OCI-LY3 (cell line): ENCODE measurements around the gene TMEM151A.
"Not testable (repeated sequence)": the region's sequence is repeated elsewhere in the genome, so short reads cannot be mapped to it uniquely, and the experiment has no call there.

Source experiments
- H2AFZ ChIP-seq: fragments of 200-600, 300-600 bp; shearing (Covaris generic); 2 replicates; pipeline ENCODE4 v1.6.0; 2014; ENCODE audit warnings: antibody characterized with exemption, low read depth, low read length
- H3K27ac ChIP-seq: fragments of 200-600, 300-600 bp; sonication (generic); 2 replicates; pipeline ENCODE4 v1.5.1; 2014; ENCODE audit warnings: mild to moderate bottlenecking, low read length, moderate library complexity, mixed read lengths
- H3K27me3 ChIP-seq: fragments of 200-600, 300-600 bp; sonication (generic); 2 replicates; pipeline ENCODE4 v1.6.1; 2014; ENCODE audit warnings: low read depth, low read length, mixed read lengths
- H3K36me3 ChIP-seq: fragments of 200-600, 300-600 bp; sonication (generic); replicated peaks from 2 replicates; pipeline ENCODE3; 2014; ENCODE audit warnings: low read depth, low read length, mixed read lengths
- H3K4me1 ChIP-seq: fragments of 300-600, 200-600 bp; sonication (generic); 2 replicates; pipeline ENCODE4 v1.6.1; 2014; ENCODE audit warnings: low read length, mixed read lengths
- H3K4me2 ChIP-seq: fragments of 200-600, 300-600 bp; sonication (generic); 2 replicates; pipeline ENCODE4 v1.6.1; 2014; ENCODE audit warnings: low read length, mixed read lengths
- H3K4me3 ChIP-seq: fragments of 300-600, 200-600 bp; sonication (generic); 2 replicates; pipeline ENCODE4 v1.5.1; 2014; ENCODE audit warnings: antibody characterized with exemption, mild to moderate bottlenecking, low read length, moderate library complexity
- H3K79me2 ChIP-seq: fragments of 300-600, 200-600 bp; shearing (Covaris generic); 2 replicates; pipeline ENCODE4 v1.6.1; 2014; ENCODE audit warnings: mild to moderate bottlenecking, low read length, mixed read lengths
- H3K9ac ChIP-seq: fragments of 300-600, 200-600 bp; shearing (Covaris generic); 2 replicates; pipeline ENCODE4 v1.6.0; 2014; ENCODE audit warnings: mild to moderate bottlenecking, low read length, moderate library complexity
- H3K9me3 ChIP-seq: fragments of 200-600, 300-600 bp; shearing (Covaris generic); 2 replicates; pipeline ENCODE4 v1.6.1; 2014; ENCODE audit warnings: low read length, mixed read lengths; ENCODE audit not compliant: insufficient read depth
- H4K20me1 ChIP-seq: fragments of 200-600, 300-600 bp; sonication (generic); 2 replicates; pipeline ENCODE4 v1.6.1; 2016; ENCODE audit warnings: low read length, mixed read lengths; ENCODE audit not compliant: insufficient read depth
- CTCF ChIP-seq: fragments of 200-600, 300-600 bp; sonication (generic); IDR thresholded peaks from 2 replicates; pipeline ENCODE4 v1.5.1; 2014; ENCODE audit warnings: antibody characterized with exemption, low read length, low read depth
- EZH2phosphoT487 ChIP-seq: fragments of 200-600 bp; shearing (Covaris generic); IDR thresholded peaks from 2 replicates; pipeline ENCODE4 v1.6.1; 2018; ENCODE audit warnings: antibody characterized with exemption, mixed run types, low read depth

TMEM151A gene

DNA sequence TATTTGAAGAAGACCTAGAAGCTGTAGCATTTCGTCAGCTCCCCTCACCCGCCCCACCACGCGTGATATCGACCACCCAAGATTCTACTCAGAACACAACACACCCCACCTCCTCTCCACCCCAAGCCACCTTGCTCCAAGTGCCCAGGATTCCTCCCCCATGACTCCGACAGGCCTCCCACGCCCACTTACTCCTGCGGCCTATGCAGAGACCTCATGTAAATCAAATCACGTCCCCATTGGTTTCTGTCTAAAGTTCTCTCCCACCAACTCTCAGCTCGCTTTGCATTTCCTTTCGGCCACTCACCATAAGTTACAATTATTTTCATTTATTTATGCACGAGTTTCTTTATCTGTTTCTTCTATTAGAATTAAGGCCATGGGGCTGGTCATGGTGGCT is 11.0 kb downstream of the TMEM151A start:
- Histone ChIP-seq H3K4me3 (no peak overlapping the region), H4K20me1 (no peaks in the 10 kb centered on the region), H3K4me1 (peaks cover 1% of the 10 kb centered on the region; the same call in 1 of the 2 replicates), H3K9me3 (no peaks in the 10 kb centered on the region), H3K4me2 (no peak overlapping the region), H3K9ac (no peak overlapping the region), H3K36me3 (no peaks in the 10 kb centered on the region), H2AFZ (no peak overlapping the region), H3K27me3 (peaks cover 3% of the 10 kb centered on the region; the same call in 1 of the 2 replicates), H3K79me2 (no peaks in the 10 kb centered on the region), H3K27ac (no peak overlapping the region)
- TF ChIP-seq EZH2phosphoT487, result no peak
- TF ChIP-seq CTCF, result no peak

DNA sequence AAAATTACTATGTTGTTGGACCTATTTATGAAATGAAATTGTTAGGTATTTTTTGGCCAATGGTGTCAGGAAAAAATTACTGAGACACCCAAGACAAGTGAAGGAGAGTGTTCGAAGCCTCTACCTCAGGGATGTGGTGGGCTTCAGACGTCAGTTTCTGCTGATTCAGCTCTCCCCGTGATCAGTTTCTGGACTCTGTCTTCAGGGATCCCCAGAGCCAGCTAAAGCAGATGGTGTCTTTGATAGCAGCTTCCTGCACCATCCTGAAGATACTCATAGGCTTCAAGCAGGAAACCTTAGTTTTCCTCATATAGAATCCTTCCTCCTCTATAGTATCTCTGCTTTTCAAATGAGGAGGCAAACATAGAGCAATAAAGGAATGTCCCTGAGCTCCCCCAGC is 17.8 kb downstream of the TMEM151A start:
- H4K20me1 ChIP-seq, result no peaks in the 10 kb centered on the region
- no peak overlapping the region for H2AFZ ChIP-seq
- H3K4me1 ChIP-seq, result no peaks in the 10 kb centered on the region
- H3K36me3 ChIP-seq, result no peaks in the 10 kb centered on the region
- no peaks in the 10 kb centered on the region for H3K9me3 ChIP-seq
- peaks cover 3% of the 10 kb centered on the region; the same call in 1 of the 2 replicates for H3K27me3 ChIP-seq
- no peak overlapping the region for H3K27ac ChIP-seq
- TF ChIP-seq EZH2phosphoT487 (no peak), CTCF (no peak)
- no peak overlapping the region for H3K4me3 ChIP-seq
- no peaks in the 10 kb centered on the region for H3K79me2 ChIP-seq
- no peak overlapping the region for H3K9ac ChIP-seq
- H3K4me2 ChIP-seq, result no peak overlapping the region

GRCh38 chr11:66310324-66310723 is 18.6 kb downstream of the TMEM151A start:
- H3K4me3 ChIP-seq, result no peak overlapping the region

GRCh38 chr11:66310803-66311440 is 19.2 kb downstream of the TMEM151A start:
- not testable (repeated sequence) for H3K9me3 ChIP-seq, H3K79me2 ChIP-seq, H3K36me3 ChIP-seq, H4K20me1 ChIP-seq, H3K4me1 ChIP-seq, H2AFZ ChIP-seq, H3K27me3 ChIP-seq, H3K4me3 ChIP-seq, H3K9ac ChIP-seq, H3K27ac ChIP-seq, H3K4me2 ChIP-seq

More at GRCh38 chr11:66310324-66310723, 18.6 kb downstream of the TMEM151A start:
- H3K9me3 ChIP-seq, result no peaks in the 10 kb centered on the region
- TF ChIP-seq EZH2phosphoT487 (no peak), CTCF (no peak)
- no peaks in the 10 kb centered on the region for H3K36me3 ChIP-seq
- no peaks in the 10 kb centered on the region for H3K4me1 ChIP-seq
- no peak overlapping the region for H3K27ac ChIP-seq
- no peaks in the 10 kb centered on the region for H4K20me1 ChIP-seq
- no peak overlapping the region for H3K9ac ChIP-seq
- peaks cover 3% of the 10 kb centered on the region; the same call in 1 of the 2 replicates for H3K27me3 ChIP-seq
- H3K4me2 ChIP-seq, result no peak overlapping the region
- H3K79me2 ChIP-seq, result no peaks in the 10 kb centered on the region
- no peak overlapping the region for H2AFZ ChIP-seq
